WTC11 (cell line): ENCODE measurements around the gene ZNF519. TPM values are rescaled to one million over a fixed set of nuclear protein-coding genes. Genes with fewer than 3 reads are reported as not detected.

Experiments used
- ATAC-seq: fragments of 200-7000 bp; cut with Tn5 transposase; 2 replicates; pipeline ENCODE4 v1.10.0; 2021; ENCODE audit warnings: mild to moderate bottlenecking, moderate library complexity
- CTCF ChIA-PET: fragments of 300-600 bp; sonication (Branson Sonifier 250); formaldehyde crosslinking; loops from one replicate; lab custom pipeline; 2021; ENCODE audit warnings: antibody characterized with exemption; lab: Charles Lee
- POLR2A ChIA-PET: fragments of 350-600 bp; sonication (Branson Sonifier 250); formaldehyde crosslinking; loops from one replicate; lab custom pipeline; 2021; ENCODE audit warnings: antibody characterized with exemption; lab: Charles Lee
- DNase-seq: peaks from one replicate; pipeline ENCODE4 v3.0.0; 2021; ENCODE audit warnings: low spot score
- H3K27ac Mint-ChIP-seq: 2 replicates; pipeline ENCODE4 v1.8.0; 2021; ENCODE audit warnings: mixed read lengths
- H3K27me3 Mint-ChIP-seq: 2 replicates; pipeline ENCODE4 v1.8.0; 2021; ENCODE audit warnings: low read depth, mild to moderate bottlenecking, moderate library complexity, mixed read lengths
- H3K36me3 Mint-ChIP-seq: 2 replicates; pipeline ENCODE4 v1.8.0; 2021; ENCODE audit warnings: mixed read lengths
- H3K4me1 Mint-ChIP-seq: 2 replicates; pipeline ENCODE4 v1.8.0; 2022; ENCODE audit warnings: mixed read lengths
- H3K4me3 Mint-ChIP-seq: 2 replicates; pipeline ENCODE4 v1.8.0; 2021; ENCODE audit warnings: mild to moderate bottlenecking, moderate library complexity, mixed read lengths
- H3K9me3 Mint-ChIP-seq: 2 replicates; pipeline ENCODE4 v1.8.0; 2021; ENCODE audit warnings: mixed read lengths
- AFF4 ChIP-seq: sonication (generic); formaldehyde crosslinking; IDR thresholded peaks from 2 replicates; pipeline ENCODE4 v1.8.1; 2023; ENCODE audit warnings: mild to moderate bottlenecking, missing genetic modification reagents, borderline replicate concordance
- CREB1 ChIP-seq: sonication (generic); formaldehyde crosslinking; IDR thresholded peaks from 2 replicates; pipeline ENCODE4 v1.8.0; 2023; ENCODE audit warnings: mild to moderate bottlenecking, missing genetic modification reagents
- EMX1 ChIP-seq: fragments of 250-450 bp; sonication (Bioruptor Pico); IDR thresholded peaks from 2 replicates; pipeline ENCODE4 v1.8.0; 2021; ENCODE audit warnings: mild to moderate bottlenecking
- FOXK1 ChIP-seq: sonication (generic); formaldehyde crosslinking; IDR thresholded peaks from 2 replicates; pipeline ENCODE4 v1.8.0; 2022; ENCODE audit warnings: mild to moderate bottlenecking, moderate library complexity, missing genetic modification reagents
- FOXP1 ChIP-seq: sonication (generic); formaldehyde crosslinking; IDR thresholded peaks from 2 replicates; pipeline ENCODE4 v1.8.0; 2022; ENCODE audit warnings: missing genetic modification reagents, mild to moderate bottlenecking, moderate library complexity, borderline replicate concordance
- GABPB1 ChIP-seq: sonication (generic); formaldehyde crosslinking; IDR thresholded peaks from 2 replicates; pipeline ENCODE4 v1.8.1; 2023; ENCODE audit warnings: mild to moderate bottlenecking, missing genetic modification reagents
- GRHL2 ChIP-seq: fragments of 250-450 bp; sonication (Bioruptor Pico); IDR thresholded peaks from 2 replicates; pipeline ENCODE4 v1.8.0; 2022; ENCODE audit warnings: mild to moderate bottlenecking, moderate library complexity; ENCODE audit not compliant: insufficient replicate concordance, severe bottlenecking
- GTF2I ChIP-seq: fragments of 250-450 bp; sonication (Bioruptor Pico); conservative IDR thresholded peaks from 2 replicates; pipeline ENCODE4 v1.4.0; 2021; ENCODE audit warnings: mild to moderate bottlenecking
- NFATC4 ChIP-seq: fragments of 250-450 bp; sonication (Bioruptor Pico); IDR thresholded peaks from 2 replicates; pipeline ENCODE4 v1.9.0; 2021; ENCODE audit warnings: mild to moderate bottlenecking
- NR2C2 ChIP-seq: sonication (generic); formaldehyde crosslinking; IDR thresholded peaks from 2 replicates; pipeline ENCODE4 v1.8.0; 2022; ENCODE audit warnings: mild to moderate bottlenecking, missing genetic modification reagents
- PRRX2 ChIP-seq: fragments of 250-450 bp; sonication (Bioruptor Pico); IDR thresholded peaks from 2 replicates; pipeline ENCODE4 v1.8.0; 2021; ENCODE audit warnings: mild to moderate bottlenecking
- ZBTB21 ChIP-seq: sonication (generic); formaldehyde crosslinking; IDR thresholded peaks from 2 replicates; pipeline ENCODE4 v1.8.1; 2023; ENCODE audit warnings: mild to moderate bottlenecking, missing genetic modification reagents, borderline replicate concordance
- ZMAT4 ChIP-seq: fragments of 250-450 bp; sonication (Bioruptor Pico); IDR thresholded peaks from 2 replicates; pipeline ENCODE4 v1.9.0; 2021; ENCODE audit warnings: mild to moderate bottlenecking
- ZNF121 ChIP-seq: sonication (generic); formaldehyde crosslinking; IDR thresholded peaks from 2 replicates; pipeline ENCODE4 v1.8.0; 2023; ENCODE audit warnings: missing genetic modification reagents
- ZNF317 ChIP-seq: sonication (generic); formaldehyde crosslinking; IDR thresholded peaks from 2 replicates; pipeline ENCODE4 v1.8.1; 2023; ENCODE audit warnings: low read depth, mild to moderate bottlenecking, moderate library complexity, missing genetic modification reagents, borderline replicate concordance
- ZNF396 ChIP-seq: fragments of 250-450 bp; sonication (Bioruptor Pico); IDR thresholded peaks from 2 replicates; pipeline ENCODE4 v1.8.0; 2021; ENCODE audit warnings: mild to moderate bottlenecking, moderate library complexity, borderline replicate concordance
- ZNF423 ChIP-seq: fragments of 250-450 bp; sonication (Bioruptor Pico); IDR thresholded peaks from 2 replicates; pipeline ENCODE4 v2.1.2; 2022; ENCODE audit warnings: mild to moderate bottlenecking, moderate library complexity
- total RNA-seq: library from RNA; stranded (reverse); gene quantifications from 3 replicates; pipeline ENCODE4 v1.2.3, GENCODE V29; 2021
- TF ChIP-seq, protein P1 (sequence below): sonication (generic); formaldehyde crosslinking; IDR thresholded peaks from 2 replicates; pipeline ENCODE4 v1.8.1; 2023; ENCODE audit warnings: mild to moderate bottlenecking, missing genetic modification reagents
- TF ChIP-seq, protein P2 (sequence below): sonication (generic); formaldehyde crosslinking; IDR thresholded peaks from 2 replicates; pipeline ENCODE4 v1.8.0; 2022; ENCODE audit warnings: mild to moderate bottlenecking, missing genetic modification reagents
- TF ChIP-seq, protein P3 (sequence below): sonication (generic); formaldehyde crosslinking; IDR thresholded peaks from 2 replicates; pipeline ENCODE4 v1.8.0; 2023; ENCODE audit warnings: missing genetic modification reagents

Gene ZNF519
- total RNA-seq, 1 experiment from 2014 or later = 32.1 TPM

DNA sequence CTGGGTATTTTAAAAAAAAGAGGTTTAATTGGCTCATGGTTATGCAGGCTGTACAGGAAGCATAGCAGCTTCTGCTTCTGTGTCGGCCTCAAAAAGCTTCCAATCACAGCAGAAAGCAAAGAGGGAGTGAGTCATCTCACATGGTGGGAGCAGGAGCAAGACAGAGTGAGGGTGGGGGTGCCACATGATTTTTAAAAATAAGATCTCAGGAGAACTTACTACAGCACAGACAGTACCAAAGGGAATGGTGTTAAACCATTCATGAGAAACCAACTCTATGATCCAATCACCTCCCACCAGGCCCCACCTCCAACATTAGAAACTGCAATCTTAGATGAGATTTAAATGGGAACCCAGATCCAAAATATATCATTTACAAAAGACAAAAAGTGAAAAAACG, 14.6 kb downstream of the ZNF519 start:
- Mint-ChIP-seq H3K27me3 (no peaks in the 10 kb centered on the region), H3K36me3 (peaks cover 28% of the 10 kb centered on the region), H3K9me3 (peaks cover 10% of the 10 kb centered on the region), H3K4me3 (no peak overlapping the region), H3K27ac (no peak overlapping the region), H3K4me1 (peaks cover 21% of the 10 kb centered on the region)
- no peak for ATAC-seq
- no peak for TF ChIP-seq NR2C2 (CRISPR knock-in tag)
- no peak for TF ChIP-seq ZMAT4
- TF ChIP-seq, protein P1, sequence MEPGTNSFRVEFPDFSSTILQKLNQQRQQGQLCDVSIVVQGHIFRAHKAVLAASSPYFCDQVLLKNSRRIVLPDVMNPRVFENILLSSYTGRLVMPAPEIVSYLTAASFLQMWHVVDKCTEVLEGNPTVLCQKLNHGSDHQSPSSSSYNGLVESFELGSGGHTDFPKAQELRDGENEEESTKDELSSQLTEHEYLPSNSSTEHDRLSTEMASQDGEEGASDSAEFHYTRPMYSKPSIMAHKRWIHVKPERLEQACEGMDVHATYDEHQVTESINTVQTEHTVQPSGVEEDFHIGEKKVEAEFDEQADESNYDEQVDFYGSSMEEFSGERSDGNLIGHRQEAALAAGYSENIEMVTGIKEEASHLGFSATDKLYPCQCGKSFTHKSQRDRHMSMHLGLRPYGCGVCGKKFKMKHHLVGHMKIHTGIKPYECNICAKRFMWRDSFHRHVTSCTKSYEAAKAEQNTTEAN = no peak
- no peak for TF ChIP-seq ZNF121 (CRISPR knock-in tag)
- TF ChIP-seq CREB1 = no peak
- no peak for TF ChIP-seq FOXK1 (CRISPR knock-in tag)
- TF ChIP-seq, protein P2, sequence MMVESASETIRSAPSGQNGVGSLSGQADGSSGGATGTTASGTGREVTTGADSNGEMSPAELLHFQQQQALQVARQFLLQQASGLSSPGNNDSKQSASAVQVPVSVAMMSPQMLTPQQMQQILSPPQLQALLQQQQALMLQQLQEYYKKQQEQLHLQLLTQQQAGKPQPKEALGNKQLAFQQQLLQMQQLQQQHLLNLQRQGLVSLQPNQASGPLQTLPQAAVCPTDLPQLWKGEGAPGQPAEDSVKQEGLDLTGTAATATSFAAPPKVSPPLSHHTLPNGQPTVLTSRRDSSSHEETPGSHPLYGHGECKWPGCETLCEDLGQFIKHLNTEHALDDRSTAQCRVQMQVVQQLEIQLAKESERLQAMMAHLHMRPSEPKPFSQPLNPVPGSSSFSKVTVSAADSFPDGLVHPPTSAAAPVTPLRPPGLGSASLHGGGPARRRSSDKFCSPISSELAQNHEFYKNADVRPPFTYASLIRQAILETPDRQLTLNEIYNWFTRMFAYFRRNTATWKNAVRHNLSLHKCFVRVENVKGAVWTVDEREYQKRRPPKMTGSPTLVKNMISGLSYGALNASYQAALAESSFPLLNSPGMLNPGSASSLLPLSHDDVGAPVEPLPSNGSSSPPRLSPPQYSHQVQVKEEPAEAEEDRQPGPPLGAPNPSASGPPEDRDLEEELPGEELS (CRISPR knock-in tag) = no peak
- TF ChIP-seq GABPB1 = no peak
- no peak for TF ChIP-seq NFATC4 (CRISPR knock-in tag)
- no peak for TF ChIP-seq GTF2I (CRISPR knock-in tag)
- no peak for TF ChIP-seq ZBTB21 (CRISPR knock-in tag)
- TF ChIP-seq ZNF396 = no peak
- TF ChIP-seq PRRX2 = no peak
- no peak for TF ChIP-seq ZNF317 (CRISPR knock-in tag)
- TF ChIP-seq AFF4 = no peak
- TF ChIP-seq FOXP1 (CRISPR knock-in tag) = no peak
- TF ChIP-seq, protein P3, sequence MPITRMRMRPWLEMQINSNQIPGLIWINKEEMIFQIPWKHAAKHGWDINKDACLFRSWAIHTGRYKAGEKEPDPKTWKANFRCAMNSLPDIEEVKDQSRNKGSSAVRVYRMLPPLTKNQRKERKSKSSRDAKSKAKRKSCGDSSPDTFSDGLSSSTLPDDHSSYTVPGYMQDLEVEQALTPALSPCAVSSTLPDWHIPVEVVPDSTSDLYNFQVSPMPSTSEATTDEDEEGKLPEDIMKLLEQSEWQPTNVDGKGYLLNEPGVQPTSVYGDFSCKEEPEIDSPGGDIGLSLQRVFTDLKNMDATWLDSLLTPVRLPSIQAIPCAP (CRISPR knock-in tag) = no peak
- TF ChIP-seq ZNF423 (CRISPR knock-in tag) = no peak
- ChIA-PET POLR2A (no interaction called here), CTCF (no interaction called here)
- no peak for DNase-seq

DNA sequence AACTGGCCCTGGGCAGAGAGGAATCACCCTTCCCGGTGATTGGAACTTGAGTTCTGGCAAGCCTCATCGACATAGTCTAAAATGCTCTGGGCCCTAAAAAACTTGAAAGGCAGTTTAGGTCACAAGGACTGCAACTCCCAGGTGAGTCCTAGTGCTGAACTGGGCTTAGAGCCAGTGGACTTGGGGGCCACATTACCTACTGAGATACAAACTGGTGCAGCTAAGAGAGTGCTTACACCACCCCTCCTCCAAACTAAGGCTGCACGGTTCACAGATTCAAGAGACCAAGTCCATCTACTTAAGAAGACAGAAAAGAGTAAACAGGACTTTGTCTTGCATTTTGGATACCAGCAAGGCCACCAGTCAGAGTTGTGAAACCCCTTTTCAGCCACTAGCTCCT, 25.3 kb downstream of the ZNF519 start:
- CTCF ChIA-PET = no interaction called here
- H3K4me1 Mint-ChIP-seq = peaks cover 13% of the 10 kb centered on the region
- POLR2A ChIA-PET = no interaction called here
- no peak overlapping the region for H3K27ac Mint-ChIP-seq
- no peak for DNase-seq
- TF ChIP-seq EMX1 = no peak
- no peak for TF ChIP-seq GRHL2 (CRISPR knock-in tag)
- peaks cover 65% of the 10 kb centered on the region for H3K36me3 Mint-ChIP-seq
- H3K9me3 Mint-ChIP-seq = peaks cover 60% of the 10 kb centered on the region
- H3K27me3 Mint-ChIP-seq = no peaks in the 10 kb centered on the region; the same call in 1 of the 2 replicates
- no peak overlapping the region for H3K4me3 Mint-ChIP-seq
- no peak for ATAC-seq
